ENCODE data around the gene LILRA6. TPM values are rescaled to one million over a fixed set of nuclear protein-coding genes. Genes with fewer than 3 reads are reported as not detected.
"Not testable (repeated sequence)": the region's sequence is repeated elsewhere in the genome, so short reads cannot be mapped to it uniquely, and the experiment has no call there.

Gene LILRA6
- total RNA-seq, 1 experiment from 2014 or later: not detected

- BruUV-seq (replicated peaks); H3K9me3 ChIP-seq (ENCODE audit: low read depth, low read length, poor library complexity, severe bottlenecking); H3K36me3 ChIP-seq (ENCODE audit: insufficient read depth, low read length, poor library complexity, severe bottlenecking); H3K27ac ChIP-seq (ENCODE audit: low read depth, low read length, poor library complexity, severe bottlenecking); CTCF ChIA-PET; intact Hi-C loops (cut with micrococcal nuclease; ENCODE audit: unreplicated experiment); POLR2A ChIA-PET (ENCODE audit: low non-redundant PET); H3K4me1 ChIP-seq (ENCODE audit: insufficient read depth, low read length, poor library complexity, severe bottlenecking); H3K4me3 ChIP-seq (ENCODE audit: low read depth, low read length, poor library complexity, severe bottlenecking); DNase-seq (ENCODE audit: low spot score): not testable (repeated sequence)
- H3K27me3 ChIP-seq (replicated peaks; ENCODE audit: insufficient read depth, low read depth, low read length, poor library complexity): peaks cover 21% of the 10 kb centered on the region
Measured at GRCh38 chr19:54240372-54241336, 1.9 kb downstream of the LILRA6 start.

- H3K9me3 ChIP-seq (ENCODE audit: low read depth, low read length, poor library complexity, severe bottlenecking); POLR2A ChIA-PET (ENCODE audit: low non-redundant PET); H3K27ac ChIP-seq (ENCODE audit: low read depth, low read length, poor library complexity, severe bottlenecking); H3K4me3 ChIP-seq (ENCODE audit: low read depth, low read length, poor library complexity, severe bottlenecking); DNase-seq (ENCODE audit: low spot score); H3K36me3 ChIP-seq (ENCODE audit: insufficient read depth, low read length, poor library complexity, severe bottlenecking); BruUV-seq (replicated peaks); H3K4me1 ChIP-seq (ENCODE audit: insufficient read depth, low read length, poor library complexity, severe bottlenecking); CTCF ChIA-PET: not testable (repeated sequence)
- peaks cover 27% of the 10 kb centered on the region for H3K27me3 ChIP-seq (replicated peaks; ENCODE audit: insufficient read depth, low read depth, low read length, poor library complexity)
- intact Hi-C loops (cut with micrococcal nuclease; ENCODE audit: unreplicated experiment): loop anchor here (2.0 kb wide), 1 partner anchor 17 kb away; the partner anchor contains the start of gene LILRB3
Measured at GRCh38 chr19:54239491-54240371, 2.9 kb downstream of the LILRA6 start.

DNA sequence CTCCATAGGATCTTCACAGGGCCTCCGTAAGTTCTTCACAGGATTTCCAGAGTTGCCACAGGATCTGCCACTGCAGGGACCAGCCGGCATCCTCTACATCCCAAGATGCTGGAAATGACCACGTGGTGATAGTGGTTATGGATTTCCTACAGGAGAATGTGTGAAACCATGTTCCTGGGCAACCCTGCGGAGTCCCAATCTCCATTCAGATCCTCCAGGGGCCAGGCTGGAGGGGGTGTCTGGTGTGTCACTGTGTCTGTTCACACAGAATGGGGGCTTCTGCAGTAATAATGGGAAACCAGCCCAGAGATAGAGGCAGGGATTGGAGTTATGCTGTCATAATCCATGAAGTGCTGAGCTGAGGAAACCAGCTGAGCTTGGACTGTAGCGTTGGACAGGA lies 8.6 kb downstream of the LILRA6 start:
- intact Hi-C loops (cut with micrococcal nuclease; ENCODE audit: unreplicated experiment): no loop called here
- BruUV-seq (replicated peaks): no TSS peak
- H3K9me3 ChIP-seq (ENCODE audit: low read depth, low read length, poor library complexity, severe bottlenecking): no peaks in the 10 kb centered on the region
- no peak overlapping the region for H3K27ac ChIP-seq (ENCODE audit: low read depth, low read length, poor library complexity, severe bottlenecking)
- H3K27me3 ChIP-seq (replicated peaks; ENCODE audit: insufficient read depth, low read depth, low read length, poor library complexity): peaks cover 33% of the 10 kb centered on the region
- ChIA-PET CTCF (no interaction called here), POLR2A (ENCODE audit: low non-redundant PET) (no interaction called here)
- no peaks in the 10 kb centered on the region for H3K36me3 ChIP-seq (ENCODE audit: insufficient read depth, low read length, poor library complexity, severe bottlenecking)
- no peaks in the 10 kb centered on the region for H3K4me1 ChIP-seq (ENCODE audit: insufficient read depth, low read length, poor library complexity, severe bottlenecking)
- H3K4me3 ChIP-seq (ENCODE audit: low read depth, low read length, poor library complexity, severe bottlenecking): no peak overlapping the region
- no peak for TF ChIP-seq EZH2 (IDR thresholded peaks at IDR 0.05; ENCODE audit: borderline replicate concordance, low read depth, low read length, poor library complexity, severe bottlenecking)
- DNase-seq (ENCODE audit: low spot score): no peak

GRCh38 chr19:54231077-54231931 lies 11.3 kb downstream of the LILRA6 start:
- peak; percentile 89 for DNase-seq (ENCODE audit: low spot score)
- H3K36me3 ChIP-seq (ENCODE audit: insufficient read depth, low read length, poor library complexity, severe bottlenecking): no peaks in the 10 kb centered on the region
- peaks cover 24% of the 10 kb centered on the region for H3K27me3 ChIP-seq (replicated peaks; ENCODE audit: insufficient read depth, low read depth, low read length, poor library complexity)
- intact Hi-C loops (cut with micrococcal nuclease; ENCODE audit: unreplicated experiment): loop anchor here (2.0 kb wide), 1 partner anchor 63 kb away; no protein-coding TSS in a partner anchor
- H3K4me1 ChIP-seq (ENCODE audit: insufficient read depth, low read length, poor library complexity, severe bottlenecking): no peaks in the 10 kb centered on the region
- TF ChIP-seq EZH2 (IDR thresholded peaks at IDR 0.05; ENCODE audit: borderline replicate concordance, low read depth, low read length, poor library complexity, severe bottlenecking): no peak
- TF ChIP-seq, protein P1, sequence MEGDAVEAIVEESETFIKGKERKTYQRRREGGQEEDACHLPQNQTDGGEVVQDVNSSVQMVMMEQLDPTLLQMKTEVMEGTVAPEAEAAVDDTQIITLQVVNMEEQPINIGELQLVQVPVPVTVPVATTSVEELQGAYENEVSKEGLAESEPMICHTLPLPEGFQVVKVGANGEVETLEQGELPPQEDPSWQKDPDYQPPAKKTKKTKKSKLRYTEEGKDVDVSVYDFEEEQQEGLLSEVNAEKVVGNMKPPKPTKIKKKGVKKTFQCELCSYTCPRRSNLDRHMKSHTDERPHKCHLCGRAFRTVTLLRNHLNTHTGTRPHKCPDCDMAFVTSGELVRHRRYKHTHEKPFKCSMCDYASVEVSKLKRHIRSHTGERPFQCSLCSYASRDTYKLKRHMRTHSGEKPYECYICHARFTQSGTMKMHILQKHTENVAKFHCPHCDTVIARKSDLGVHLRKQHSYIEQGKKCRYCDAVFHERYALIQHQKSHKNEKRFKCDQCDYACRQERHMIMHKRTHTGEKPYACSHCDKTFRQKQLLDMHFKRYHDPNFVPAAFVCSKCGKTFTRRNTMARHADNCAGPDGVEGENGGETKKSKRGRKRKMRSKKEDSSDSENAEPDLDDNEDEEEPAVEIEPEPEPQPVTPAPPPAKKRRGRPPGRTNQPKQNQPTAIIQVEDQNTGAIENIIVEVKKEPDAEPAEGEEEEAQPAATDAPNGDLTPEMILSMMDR (conservative IDR thresholded peaks at IDR 0.05; ENCODE audit: low read depth, low read length): peak; percentile 99
- no peak overlapping the region for H3K4me3 ChIP-seq (ENCODE audit: low read depth, low read length, poor library complexity, severe bottlenecking)
- H3K27ac ChIP-seq (ENCODE audit: low read depth, low read length, poor library complexity, severe bottlenecking): no peak overlapping the region
- ChIA-PET CTCF (no interaction called here), POLR2A (ENCODE audit: low non-redundant PET) (no interaction called here)
- H3K9me3 ChIP-seq (ENCODE audit: low read depth, low read length, poor library complexity, severe bottlenecking): no peaks in the 10 kb centered on the region
- BruUV-seq (replicated peaks): no TSS peak

Measured in A673 (cell line).